H1 (cell line): ENCODE results near the gene MMP15. TPM values are rescaled to one million over a fixed set of nuclear protein-coding genes. Genes with fewer than 3 reads are reported as not detected.
A peak's percentile ranks its signal among the peaks of the same experiment; 100 is the strongest.

ENCODE experiments used
- CTCF ChIA-PET: fragments of 300-600 bp; sonication (Branson Sonifier 250); formaldehyde crosslinking; loops from one replicate; lab custom pipeline; 2021; ENCODE audit not compliant: partially characterized antibody; lab: Charles Lee
- POLR2A ChIA-PET: fragments of 300-600 bp; sonication (Branson Sonifier 250); formaldehyde crosslinking; loops from one replicate; lab custom pipeline; 2021; ENCODE audit warnings: inconsistent platforms; ENCODE audit not compliant: partially characterized antibody; lab: Charles Lee
- DNase-seq, 2 experiments: peaks; one replicate each; pipeline versions ENCODE4 v3.0.0 to v3.0.0-alpha.2; 2010 to 2022; ENCODE audit warnings: low spot score in 2 of 2, low read depth in 1 of 2, mixed read lengths in 1 of 2
- FAIRE-seq: peaks from 2 replicates; lab custom pipeline; 2011; peaks lifted over from hg19 to GRCh38; lab: Jason Lieb, UNC
- H2AFZ ChIP-seq: 2 replicates; pipeline ENCODE4 v1.8.1; 2012; ENCODE audit warnings: low read length, inconsistent platforms
- H2AK5ac ChIP-seq: 2 replicates; pipeline ENCODE4 v1.6.1; 2013; ENCODE audit warnings: low read depth, low read length
- H2BK120ac ChIP-seq: replicated peaks from 2 replicates; pipeline ENCODE3; 2013; ENCODE audit warnings: low read depth, low read length, inconsistent platforms
- H2BK12ac ChIP-seq: 2 replicates; pipeline ENCODE4 v1.6.1; 2013; ENCODE audit warnings: low read depth, low read length
- H2BK15ac ChIP-seq: 2 replicates; pipeline ENCODE4 v1.6.1; 2013; ENCODE audit warnings: low read length
- H2BK20ac ChIP-seq: 2 replicates; pipeline ENCODE4 v1.6.1; 2013; ENCODE audit warnings: low read length
- H2BK5ac ChIP-seq: 2 replicates; pipeline ENCODE4 v1.6.1; 2013; ENCODE audit warnings: low read depth, low read length
- H3K14ac ChIP-seq: 2 replicates; pipeline ENCODE4 v1.6.1; 2013; ENCODE audit warnings: inconsistent platforms; ENCODE audit not compliant: insufficient read length
- H3K18ac ChIP-seq: 2 replicates; pipeline ENCODE4 v1.6.1; 2013; ENCODE audit warnings: low read length; ENCODE audit errors: extremely low read depth
- H3K23ac ChIP-seq: 2 replicates; pipeline ENCODE4 v1.6.1; 2013; ENCODE audit warnings: inconsistent platforms; ENCODE audit not compliant: insufficient read length
- H3K23me2 ChIP-seq: 2 replicates; pipeline ENCODE4 v1.6.1; 2013; ENCODE audit warnings: low read depth, low read length
- H3K27ac ChIP-seq: 2 replicates; pipeline ENCODE4 v1.6.1; 2011; ENCODE audit warnings: low read depth, low read length, inconsistent platforms
- H3K27me3 ChIP-seq, 4 experiments: replicated peaks in 1 of 4; 1 replicate in 1 of 4; 2 replicates in 3 of 4; pipeline versions ENCODE4 v1.6.1 to v1.8.1; 2011 to 2013; ENCODE audit warnings: low read length in 3 of 4, mild to moderate bottlenecking in 3 of 4, inconsistent platforms in 2 of 4, mixed read lengths in 2 of 4, moderate library complexity in 1 of 4; ENCODE audit not compliant: control insufficient read depth in 3 of 4, insufficient read depth in 3 of 4; ENCODE audit errors: extremely low read depth in 1 of 4
- H3K36me3 ChIP-seq, 4 experiments: 2 replicates each; pipeline versions ENCODE4 v1.6.1 to v1.8.1; 2011 to 2013; ENCODE audit warnings: mild to moderate bottlenecking in 4 of 4, low read length in 3 of 4, moderate library complexity in 2 of 4, control low read depth in 1 of 4, inconsistent platforms in 1 of 4; ENCODE audit not compliant: insufficient read depth in 4 of 4, control insufficient read depth in 2 of 4
- H3K4ac ChIP-seq: replicated peaks from 2 replicates; pipeline ENCODE3; 2013; ENCODE audit warnings: low read length, low read depth, mixed read lengths, inconsistent platforms; ENCODE audit not compliant: insufficient read length
- H3K4me1 ChIP-seq, 4 experiments: replicated peaks in 1 of 4; 1 replicate in 1 of 4; 2 replicates in 3 of 4; pipeline versions ENCODE4 v1.6.1 to v1.8.1; 2011 to 2013; ENCODE audit warnings: low read length in 3 of 4, inconsistent platforms in 2 of 4, mixed read lengths in 1 of 4; ENCODE audit not compliant: insufficient read depth in 4 of 4, control insufficient read depth in 3 of 4
- H3K4me2 ChIP-seq, 2 experiments: 2 replicates each; pipeline versions ENCODE4 v1.6.1 to v1.8.1; 2011 to 2013; ENCODE audit warnings: low read depth in 2 of 2, low read length in 2 of 2, control low read depth in 1 of 2, inconsistent platforms in 1 of 2, mild to moderate bottlenecking in 1 of 2; ENCODE audit not compliant: insufficient read depth in 1 of 2
- H3K4me3 ChIP-seq, 4 experiments: fragments of 200-600, 300-600 bp in 1 of 4; sonication (generic), shearing (Covaris generic), sonication (Bioruptor Twin) in 1 of 4; 2 replicates each; pipeline versions ENCODE4 v1.5.1 to v1.8.1; 2011 to 2016; ENCODE audit warnings: low read length in 4 of 4, low read depth in 3 of 4, control low read depth in 2 of 4, inconsistent platforms in 2 of 4, mild to moderate bottlenecking in 2 of 4, mixed read lengths in 1 of 4, moderate library complexity in 1 of 4; ENCODE audit not compliant: insufficient read depth in 2 of 4; ENCODE audit errors: extremely low read depth in 1 of 4
- H3K56ac ChIP-seq: replicated peaks from 2 replicates; pipeline ENCODE3; 2013; ENCODE audit warnings: low read depth, mild to moderate bottlenecking, mixed read lengths, low read length, inconsistent platforms; ENCODE audit not compliant: insufficient read length
- H3K79me1 ChIP-seq: 2 replicates; pipeline ENCODE4 v1.6.1; 2013; ENCODE audit warnings: low read depth, low read length, control low read depth
- H3K79me2 ChIP-seq, 2 experiments: 2 replicates each; pipeline versions ENCODE4 v1.6.1 to v1.8.1; 2012 to 2013; ENCODE audit warnings: low read length in 2 of 2, mild to moderate bottlenecking in 2 of 2, inconsistent platforms in 1 of 2; ENCODE audit not compliant: insufficient read depth in 2 of 2, control insufficient read depth in 1 of 2
- H3K9ac ChIP-seq, 4 experiments: replicated peaks in 1 of 4; 1 replicate in 1 of 4; 2 replicates in 3 of 4; pipeline versions ENCODE4 v1.6.1 to v1.8.1; 2011 to 2013; ENCODE audit warnings: low read depth in 3 of 4, low read length in 3 of 4, control low read depth in 2 of 4, mild to moderate bottlenecking in 2 of 4, moderate library complexity in 2 of 4, inconsistent platforms in 1 of 4; ENCODE audit errors: extremely low read depth in 1 of 4
- H3K9me3 ChIP-seq, 2 experiments: 2 replicates each; pipeline versions ENCODE4 v1.6.1 to v1.8.1; 2012 to 2013; ENCODE audit warnings: mild to moderate bottlenecking in 2 of 2, moderate library complexity in 2 of 2, control low read depth in 1 of 2, inconsistent platforms in 1 of 2, low read depth in 1 of 2, low read length in 1 of 2, mixed read lengths in 1 of 2; ENCODE audit not compliant: insufficient read depth in 2 of 2
- H4K20me1 ChIP-seq, 2 experiments: replicated peaks in 1 of 2; 2 replicates each; pipeline versions ENCODE3 to v1.8.1; 2011 to 2013; ENCODE audit warnings: inconsistent platforms in 2 of 2, low read length in 2 of 2, mild to moderate bottlenecking in 1 of 2; ENCODE audit not compliant: insufficient read depth in 2 of 2, control insufficient read depth in 1 of 2
- H4K5ac ChIP-seq: 2 replicates; pipeline ENCODE4 v1.6.1; 2013; ENCODE audit warnings: low read length, low read depth, mixed read lengths, inconsistent platforms; ENCODE audit not compliant: insufficient read length
- H4K8ac ChIP-seq: 2 replicates; pipeline ENCODE4 v1.8.0; 2013; ENCODE audit warnings: mild to moderate bottlenecking, moderate library complexity, low read length, inconsistent platforms; ENCODE audit not compliant: insufficient read depth; ENCODE audit errors: extremely low read depth
- H4K91ac ChIP-seq: replicated peaks from 2 replicates; pipeline ENCODE3; 2013; ENCODE audit warnings: low read length, mixed read lengths, inconsistent platforms; ENCODE audit not compliant: insufficient read length
- SIX5 ChIP-seq: IDR thresholded peaks from 2 replicates; pipeline ENCODE4 v1.6.1; 2011; ENCODE audit warnings: mild to moderate bottlenecking, low read depth, low read length
- TEAD4 ChIP-seq: IDR thresholded peaks from 2 replicates; pipeline ENCODE4 v1.6.1; 2012; ENCODE audit warnings: low read depth, low read length, inconsistent platforms, mixed read lengths
- WGBS, 2 experiments: shearing (Covaris generic) in 1 of 2; methylation state at CpG; one replicate each; pipeline versions ENCODE4 v1.1.6 to v1.1.7; 2013 to 2015; ENCODE audit warnings: low lambda C conversion rate in 2 of 2, mixed read lengths in 2 of 2, inconsistent platforms in 1 of 2, low coverage in 1 of 2, missing lambda C conversion rate in 1 of 2; ENCODE audit not compliant: insufficient replicate concordance in 2 of 2, insufficient coverage in 1 of 2, insufficient read length in 1 of 2; ENCODE audit errors: extremely low coverage in 1 of 2, missing lambda C conversion rate in 1 of 2; 5-methylcytosine and 5-hydroxymethylcytosine counted together
- polyA plus RNA-seq, 7 experiments: library from polyadenylated mRNA; depleted of rRNA in 3 of 7; stranded (reverse) in 5 of 7; unstranded in 2 of 7; fragments of >200 nt in 5 of 7; fragments of 200-250 nt in 2 of 7; gene quantifications; 1 replicate in 5 of 7; 2 replicates in 1 of 7; 4 replicates in 1 of 7; pipeline versions ENCODE4 v1.2.1 to v1.2.3, GENCODE V29; 2011 to 2013; ENCODE audit warnings: missing spikeins in 2 of 7, mixed read lengths in 2 of 7
- total RNA-seq: library from RNA; stranded (reverse); fragmentation: NEBNext Ultra II Directional; extraction: Animal tissue kit (Norgen Biotek cat#: 25700); gene quantifications from 2 replicates; pipeline ENCODE4 v1.2.1, GENCODE V29; 2021
- TF ChIP-seq, protein P1 (sequence below), 3 experiments: IDR thresholded peaks; 1 replicate in 2 of 3; 2 replicates in 1 of 3; pipeline versions ENCODE4 v1.5.1 to v1.6.1; 2011; ENCODE audit warnings: low read length in 3 of 3, mild to moderate bottlenecking in 3 of 3, inconsistent platforms in 2 of 3, low read depth in 1 of 3, moderate library complexity in 1 of 3; ENCODE audit not compliant: insufficient read depth in 1 of 3; ENCODE audit errors: control extremely low read depth in 1 of 3

MMP15 gene
- total and polyA plus RNA-seq, 2 of the 8 experiments (the other 6 are each of a cell fraction or from before 2014, with no cell fraction given) = 38.5 to 42.2 TPM

DNA sequence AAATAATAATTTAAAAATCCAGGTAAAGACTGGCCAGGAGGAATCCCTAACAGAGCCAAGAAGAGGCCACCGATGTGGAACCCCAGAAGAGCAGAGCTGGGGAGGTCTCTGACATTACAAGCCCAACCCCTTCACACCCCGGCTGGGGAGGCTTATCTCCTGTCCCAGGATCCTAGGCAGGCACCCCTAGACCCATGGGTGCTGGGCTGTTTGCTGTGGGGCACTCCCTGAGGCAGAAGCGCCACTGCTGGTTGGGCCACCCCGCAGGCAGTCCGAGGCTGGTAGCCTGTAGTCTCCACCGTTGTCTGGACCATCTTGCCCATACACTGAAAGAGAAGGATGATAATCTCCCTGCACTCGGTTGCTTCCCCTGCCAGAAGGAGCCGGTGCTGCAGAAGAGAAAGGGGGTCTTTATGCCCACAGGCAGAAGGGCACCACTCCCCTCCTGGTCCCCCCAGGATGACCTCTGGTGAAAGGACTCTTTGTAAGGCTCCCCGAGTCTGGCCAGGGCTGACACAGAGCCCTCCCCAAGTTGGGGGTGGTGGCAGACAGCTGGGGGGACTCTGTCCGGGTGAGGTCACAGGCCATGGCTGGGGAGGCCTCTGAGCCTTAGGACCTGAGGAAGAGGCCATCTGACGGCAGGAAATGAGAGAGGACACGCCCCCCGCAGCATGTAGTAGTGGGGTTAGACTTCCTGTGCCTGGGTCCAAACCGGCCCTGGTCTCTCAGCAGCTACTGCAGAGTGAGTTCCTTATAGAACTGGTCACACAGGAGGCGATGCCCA is 69.4 kb downstream of the MMP15 start:
- Histone ChIP-seq H3K9ac (no peak overlapping the region), H2BK15ac (no peak overlapping the region), H3K56ac (no peak overlapping the region), H3K4me2 (no peak overlapping the region), H3K79me2 (no peaks in the 10 kb centered on the region), H3K4me3 (no peak overlapping the region), H3K14ac (no peak overlapping the region), H3K18ac (no peak overlapping the region; the same call in 1 of the 2 replicates), H4K5ac (no peak overlapping the region), H3K23me2 (no peaks in the 10 kb centered on the region), H2BK12ac (no peak overlapping the region; the same call in 1 of the 2 replicates), H3K4me1 (peaks cover 0 to 6% (median under 1%) of the 10 kb centered on the region in 4 experiments; a peak in 5 of 7 replicates), H3K36me3 (no peaks in the 10 kb centered on the region), H3K79me1 (no peaks in the 10 kb centered on the region), H4K8ac (peak overlapping the region; percentile 42), H3K9me3 (no peaks in the 10 kb centered on the region), H2BK120ac (no peak overlapping the region), H4K91ac (no peak overlapping the region), H4K20me1 (no peaks in the 10 kb centered on the region), H2AFZ (no peak overlapping the region), H2AK5ac (no peak overlapping the region), H3K27ac (no peak overlapping the region), H3K4ac (no peak overlapping the region), H2BK5ac (no peak overlapping the region), H3K23ac (no peak overlapping the region), H3K27me3 (no peaks in the 10 kb centered on the region), H2BK20ac (no peak overlapping the region)
- DNase-seq (no peak), FAIRE-seq (no peak)
- WGBS, 2 experiments = 95% methylated on average over 11 of the region's 15 CpGs; no CpG with 5 or more reads in 1 of the 2 experiments
- ChIA-PET CTCF (interaction anchor here (0.6 to 18.9 kb wide), 6 partner anchors 15 to 61 kb away, joined by 5 to 235 read pairs (median 15); no protein-coding TSS in a partner anchor), POLR2A (interaction anchor here (1.2 to 1.4 kb wide), 2 partner anchors 31 to 34 kb away, joined by 3 to 4 read pairs; partner anchors contain the start of gene CFAP20)
- TF ChIP-seq TEAD4 (no peak), SIX5 (no peak)
- TF ChIP-seq, protein P1, sequence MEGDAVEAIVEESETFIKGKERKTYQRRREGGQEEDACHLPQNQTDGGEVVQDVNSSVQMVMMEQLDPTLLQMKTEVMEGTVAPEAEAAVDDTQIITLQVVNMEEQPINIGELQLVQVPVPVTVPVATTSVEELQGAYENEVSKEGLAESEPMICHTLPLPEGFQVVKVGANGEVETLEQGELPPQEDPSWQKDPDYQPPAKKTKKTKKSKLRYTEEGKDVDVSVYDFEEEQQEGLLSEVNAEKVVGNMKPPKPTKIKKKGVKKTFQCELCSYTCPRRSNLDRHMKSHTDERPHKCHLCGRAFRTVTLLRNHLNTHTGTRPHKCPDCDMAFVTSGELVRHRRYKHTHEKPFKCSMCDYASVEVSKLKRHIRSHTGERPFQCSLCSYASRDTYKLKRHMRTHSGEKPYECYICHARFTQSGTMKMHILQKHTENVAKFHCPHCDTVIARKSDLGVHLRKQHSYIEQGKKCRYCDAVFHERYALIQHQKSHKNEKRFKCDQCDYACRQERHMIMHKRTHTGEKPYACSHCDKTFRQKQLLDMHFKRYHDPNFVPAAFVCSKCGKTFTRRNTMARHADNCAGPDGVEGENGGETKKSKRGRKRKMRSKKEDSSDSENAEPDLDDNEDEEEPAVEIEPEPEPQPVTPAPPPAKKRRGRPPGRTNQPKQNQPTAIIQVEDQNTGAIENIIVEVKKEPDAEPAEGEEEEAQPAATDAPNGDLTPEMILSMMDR (IDR thresholded peaks at IDR 0.05; ENCODE audit: control extremely low read depth in 1 of 3, insufficient read depth in 1 of 3, low read depth in 1 of 3, low read length in 3 of 3) = no peak
